ENCODE measurements around the gene HMMR.
A peak's percentile ranks its signal among the peaks of the same experiment; 100 is the strongest.

HMMR gene

GRCh38 chr5:163437011-163437308 lies 23.5 kb upstream of the HMMR start:
- Histone ChIP-seq H3K27ac (replicated peaks) (peak overlapping the region; percentile 61), H3K4me3 (replicated peaks; ENCODE audit: insufficient read depth, low read length) (peak overlapping the region; percentile 74), H3K27me3 (ENCODE audit: insufficient read depth, poor library complexity, severe bottlenecking) (no peaks in the 10 kb centered on the region)
- no peak for DNase-seq (ENCODE audit: low read depth in 1 of 2, low spot score in 1 of 2)
- 0 out of 2 replicates have a peak, but pooled peaks have one; percentile 63 for TF ChIP-seq POLR2AphosphoS5 (IDR thresholded peaks at IDR 0.05; ENCODE audit: low read depth)
- TF ChIP-seq REST (IDR thresholded peaks at IDR 0.05; ENCODE audit: insufficient replicate concordance, low read depth) = peak; percentile 18
- no peak for TF ChIP-seq GABPA (IDR thresholded peaks at IDR 0.05; ENCODE audit: low read depth)

GRCh38 chr5:163437309-163438182 lies 22.9 kb upstream of the HMMR start, which contains the start of gene CCNG1:
TSS of gene CCNG1 (plus strand) at chr5:163437595. CDS start at chr5:163439257, 1,662 bp downstream.
- peak; percentile 75 to 97 for DNase-seq (ENCODE audit: low read depth in 1 of 2, low spot score in 1 of 2)
- TF ChIP-seq POLR2AphosphoS5 (IDR thresholded peaks at IDR 0.05; ENCODE audit: low read depth) (peak; percentile 85), REST (IDR thresholded peaks at IDR 0.05; ENCODE audit: insufficient replicate concordance, low read depth) (peak; percentile 3), GABPA (IDR thresholded peaks at IDR 0.05; ENCODE audit: low read depth) (no peak), SPI1 (IDR thresholded peaks at IDR 0.05; ENCODE audit: borderline replicate concordance, low read depth) (peak; percentile 92)
- TF ChIP-seq, protein P1, sequence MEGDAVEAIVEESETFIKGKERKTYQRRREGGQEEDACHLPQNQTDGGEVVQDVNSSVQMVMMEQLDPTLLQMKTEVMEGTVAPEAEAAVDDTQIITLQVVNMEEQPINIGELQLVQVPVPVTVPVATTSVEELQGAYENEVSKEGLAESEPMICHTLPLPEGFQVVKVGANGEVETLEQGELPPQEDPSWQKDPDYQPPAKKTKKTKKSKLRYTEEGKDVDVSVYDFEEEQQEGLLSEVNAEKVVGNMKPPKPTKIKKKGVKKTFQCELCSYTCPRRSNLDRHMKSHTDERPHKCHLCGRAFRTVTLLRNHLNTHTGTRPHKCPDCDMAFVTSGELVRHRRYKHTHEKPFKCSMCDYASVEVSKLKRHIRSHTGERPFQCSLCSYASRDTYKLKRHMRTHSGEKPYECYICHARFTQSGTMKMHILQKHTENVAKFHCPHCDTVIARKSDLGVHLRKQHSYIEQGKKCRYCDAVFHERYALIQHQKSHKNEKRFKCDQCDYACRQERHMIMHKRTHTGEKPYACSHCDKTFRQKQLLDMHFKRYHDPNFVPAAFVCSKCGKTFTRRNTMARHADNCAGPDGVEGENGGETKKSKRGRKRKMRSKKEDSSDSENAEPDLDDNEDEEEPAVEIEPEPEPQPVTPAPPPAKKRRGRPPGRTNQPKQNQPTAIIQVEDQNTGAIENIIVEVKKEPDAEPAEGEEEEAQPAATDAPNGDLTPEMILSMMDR (IDR thresholded peaks at IDR 0.05; ENCODE audit: insufficient read depth, low read length) = no peak
- H3K27me3 ChIP-seq (ENCODE audit: insufficient read depth, poor library complexity, severe bottlenecking) = no peaks in the 10 kb centered on the region
- peak within 1 kb of the TSS; percentile 82 for H3K27ac ChIP-seq (replicated peaks)
- peak within 1 kb of the TSS; percentile 74 for H3K4me3 ChIP-seq (replicated peaks; ENCODE audit: insufficient read depth, low read length)

DNA sequence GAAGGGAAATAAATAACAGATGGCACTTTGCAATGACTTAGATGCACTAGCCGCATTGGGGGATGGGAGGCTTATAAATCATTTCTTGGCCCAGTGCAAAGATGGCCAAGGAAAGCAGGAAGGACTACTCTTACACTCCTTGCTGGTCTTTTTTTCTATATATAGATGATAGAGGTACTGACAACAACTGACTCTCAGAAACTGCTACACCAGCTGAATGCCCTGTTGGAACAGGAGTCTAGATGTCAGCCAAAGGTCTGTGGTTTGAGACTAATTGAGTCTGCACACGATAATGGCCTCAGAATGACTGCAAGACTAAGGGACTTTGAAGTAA lies 21.4 kb upstream of the HMMR start:
- Histone ChIP-seq H3K27ac (replicated peaks) (no peak overlapping the region), H3K27me3 (ENCODE audit: insufficient read depth, poor library complexity, severe bottlenecking) (no peaks in the 10 kb centered on the region), H3K4me3 (replicated peaks; ENCODE audit: insufficient read depth, low read length) (peak overlapping the region; percentile 74)
- TF ChIP-seq GABPA (IDR thresholded peaks at IDR 0.05; ENCODE audit: low read depth) (no peak), POLR2AphosphoS5 (IDR thresholded peaks at IDR 0.05; ENCODE audit: low read depth) (no peak), REST (IDR thresholded peaks at IDR 0.05; ENCODE audit: insufficient replicate concordance, low read depth) (no peak)
- TF ChIP-seq, protein P1 (IDR thresholded peaks at IDR 0.05; ENCODE audit: insufficient read depth, low read length) = no peak
- DNase-seq (ENCODE audit: low read depth in 1 of 2, low spot score in 1 of 2) = peak in 1 of 2 experiments; percentile 15
